ENCODE measurements around the gene ZNF598. TPM values are rescaled to one million over a fixed set of nuclear protein-coding genes. Genes with fewer than 3 reads are reported as not detected.

The ZNF598 gene
- polyA plus RNA-seq, 1 of the 3 experiments (the other 2 are of a cell fraction) = 47.8 TPM

- ChIA-PET CTCF (interaction anchor here (1.2 to 5.8 kb wide), 6 partner anchors 9 to 107 kb away, joined by 3 to 43 read pairs (median 18); no protein-coding TSS in a partner anchor), POLR2A (interaction anchor here (0.6 to 2.1 kb wide), 5 partner anchors 9 to 105 kb away, joined by 3 to 9 read pairs (median 5); no protein-coding TSS in a partner anchor)
- WGBS (ENCODE audit: low lambda C conversion rate) = 95% methylated on average over 19 of the region's 21 CpGs
These were observed 36.6 kb upstream of the ZNF598 start for GRCh38 chr16:2045965-2046892.

GRCh38 chr16:2044541-2044940 lies 34.9 kb upstream of the ZNF598 start:
- H3K79me2 ChIP-seq (ENCODE audit: insufficient read depth) = peaks cover 30% of the 10 kb centered on the region
- no peak overlapping the region for H2AFZ ChIP-seq (ENCODE audit: low read depth)
- H4K20me1 ChIP-seq (ENCODE audit: insufficient read depth) = no peaks in the 10 kb centered on the region
- no peaks in the 10 kb centered on the region for H3K9me3 ChIP-seq
- 95% methylated on average over 19 of the region's 22 CpGs for WGBS (ENCODE audit: low lambda C conversion rate)
- H3K9ac ChIP-seq = no peak overlapping the region
- no peaks in the 10 kb centered on the region for H3K9me2 ChIP-seq
- no peak for DNase-seq
- H3K4me3 ChIP-seq (ENCODE audit: low read depth in 2 of 2, low read length in 1 of 2) = no peak overlapping the region
- no peaks in the 10 kb centered on the region for H3K27me3 ChIP-seq (ENCODE audit: insufficient read depth)
- POLR2A ChIA-PET = no interaction called here
- H3K4me1 ChIP-seq (ENCODE audit: control insufficient read depth in 1 of 2, insufficient read depth in 2 of 2, low read depth in 1 of 2, low read length in 1 of 2) = peaks cover 4 to 44% of the 10 kb centered on the region in 2 experiments; a peak in 3 of 4 replicates
- CTCF ChIA-PET = interaction anchor here (1.1 to 5.8 kb wide), 4 partner anchors 9 to 96 kb away, joined by 3 to 43 read pairs (median 5); partner anchors contain the start of gene NHERF2
- no peak for TF ChIP-seq SIN3A (IDR thresholded peaks at IDR 0.05; ENCODE audit: borderline replicate concordance, low read depth, low read length)
- TF ChIP-seq RFX5 (IDR thresholded peaks at IDR 0.05; ENCODE audit: low read length) = no peak
- no peak for TF ChIP-seq CTCF (IDR thresholded peaks at IDR 0.05)
- H3K4me2 ChIP-seq = no peak overlapping the region
- H3K36me3 ChIP-seq (replicated peaks in 1 of 2; ENCODE audit: control insufficient read depth in 1 of 2, insufficient read depth in 2 of 2, low read length in 1 of 2) = peaks cover 0 to 9% of the 10 kb centered on the region in 2 experiments
- H3K27ac ChIP-seq (ENCODE audit: low read depth in 2 of 2, low read length in 1 of 2) = no peak overlapping the region
- H3F3A ChIP-seq (replicated peaks; ENCODE audit: insufficient read depth) = peaks cover 3% of the 10 kb centered on the region

More at GRCh38 chr16:2045965-2046892, 36.6 kb upstream of the ZNF598 start:
- peak overlapping the region in 1 of 2 experiments; percentile 71; a peak in 3 of 4 replicates for H3K4me3 ChIP-seq (ENCODE audit: low read depth in 2 of 2, low read length in 1 of 2)
- H3K4me1 ChIP-seq (ENCODE audit: control insufficient read depth in 1 of 2, insufficient read depth in 2 of 2, low read depth in 1 of 2, low read length in 1 of 2) = peaks cover 4 to 27% of the 10 kb centered on the region in 2 experiments; a peak in 3 of 4 replicates
- H3K4me2 ChIP-seq = peak overlapping the region; percentile 98
- H3K27me3 ChIP-seq (ENCODE audit: insufficient read depth) = no peaks in the 10 kb centered on the region
- no peak overlapping the region; a peak in 1 of 4 replicates for H3K27ac ChIP-seq (ENCODE audit: low read depth in 2 of 2, low read length in 1 of 2)
- H3K9me3 ChIP-seq = no peaks in the 10 kb centered on the region
- TF ChIP-seq TCF12 (IDR thresholded peaks at IDR 0.05) = no peak
- no peak for TF ChIP-seq IRF3 (IDR thresholded peaks at IDR 0.05; ENCODE audit: low read depth, low read length)
- TF ChIP-seq NFIC (IDR thresholded peaks at IDR 0.05; ENCODE audit: borderline replicate concordance) = no peak
- no peak for TF ChIP-seq EZH2phosphoT487 (IDR thresholded peaks at IDR 0.05; ENCODE audit: borderline replicate concordance, low read depth)
- TF ChIP-seq MAX (IDR thresholded peaks at IDR 0.05; ENCODE audit: low read depth) = no peak
- no peak for TF ChIP-seq EP300 (IDR thresholded peaks at IDR 0.05; ENCODE audit: borderline replicate concordance in 1 of 2, low read depth in 1 of 2, low read length in 1 of 2)
- no peak for TF ChIP-seq MXI1 (IDR thresholded peaks at IDR 0.05; ENCODE audit: low read depth, low read length)
- H3K9me2 ChIP-seq = no peaks in the 10 kb centered on the region
- no peak overlapping the region for H2AFZ ChIP-seq (ENCODE audit: low read depth)
- H3K36me3 ChIP-seq (replicated peaks in 1 of 2; ENCODE audit: control insufficient read depth in 1 of 2, insufficient read depth in 2 of 2, low read length in 1 of 2) = peaks cover 10 to 13% of the 10 kb centered on the region in 2 experiments
- H3K79me2 ChIP-seq (ENCODE audit: insufficient read depth) = peaks cover 47% of the 10 kb centered on the region
- DNase-seq = no peak
- H3K9ac ChIP-seq = no peak overlapping the region; the same call in 1 of the 2 replicates
- H4K20me1 ChIP-seq (ENCODE audit: insufficient read depth) = no peaks in the 10 kb centered on the region
- H3F3A ChIP-seq (replicated peaks; ENCODE audit: insufficient read depth) = no peaks in the 10 kb centered on the region

Measured in SK-N-SH (cell line).